Measurements from ENCODE around the gene MYO9B. TPM values are rescaled to one million over a fixed set of nuclear protein-coding genes. Genes with fewer than 3 reads are reported as not detected.

MYO9B gene
- polyA plus RNA-seq, 1 donor (not counting 4 experiments of a cell fraction or from before 2014, with no cell fraction given): 14.3 TPM

GRCh38 chr19:17164639-17165038 is 89.1 kb downstream of the MYO9B start:
- no peaks in the 10 kb centered on the region for H3K79me2 ChIP-seq (ENCODE audit: control insufficient read depth, insufficient read depth, low read length)
- dilution Hi-C loops (cut with MboI; ENCODE audit: extremely low pct_ligation_motif_present, low sequenced_read_pairs): no loop called here
- H3K4me1 ChIP-seq (ENCODE audit: control insufficient read depth, extremely low read depth, insufficient read depth, low read length): no peaks in the 10 kb centered on the region
- FAIRE-seq: no peak
- no peak overlapping the region for H2AFZ ChIP-seq (ENCODE audit: control insufficient read depth, low read length)
- no peak overlapping the region for H3K4me3 ChIP-seq (ENCODE audit: control insufficient read depth in 2 of 3, extremely low read depth in 1 of 3, insufficient read depth in 2 of 3, low read depth in 1 of 3, low read length in 3 of 3)
- peaks cover 27 to 43% of the 10 kb centered on the region in 2 experiments for H3K36me3 ChIP-seq (ENCODE audit: control insufficient read depth in 2 of 2, extremely low read depth in 1 of 2, insufficient read depth in 2 of 2, low read length in 2 of 2)
- no peaks in the 10 kb centered on the region for H3K9me1 ChIP-seq (ENCODE audit: control insufficient read depth, extremely low read depth, insufficient read depth, low read length)
- no peak overlapping the region for H3K4me2 ChIP-seq (ENCODE audit: control insufficient read depth, extremely low read depth, insufficient read depth, low read depth, low read length)
- TF ChIP-seq CTCF (optimal IDR thresholded peaks at IDR 0.05 in 1 of 3, IDR thresholded peaks at IDR 0.05 in 1 of 3, conservative IDR thresholded peaks at IDR 0.05 in 1 of 3; ENCODE audit: extremely low read depth in 1 of 3, insufficient read depth in 2 of 3, low read length in 3 of 3) (no peak), EZH2 (IDR thresholded peaks at IDR 0.05; ENCODE audit: low read length) (no peak)
- DNase-seq (ENCODE audit: low read depth, low spot score): no peak
- no peaks in the 10 kb centered on the region for H3K27me3 ChIP-seq (ENCODE audit: control insufficient read depth, extremely low read depth, insufficient read depth, low read length)
- no peak overlapping the region for H3K9ac ChIP-seq (ENCODE audit: control insufficient read depth, extremely low read depth, insufficient read depth, low read length)
- H3K9me3 ChIP-seq (ENCODE audit: control insufficient read depth, low read depth, low read length): no peaks in the 10 kb centered on the region
- H3K27ac ChIP-seq (ENCODE audit: control insufficient read depth, insufficient read depth, low read length): no peak overlapping the region
- H4K20me1 ChIP-seq (ENCODE audit: control insufficient read depth, extremely low read depth, insufficient read depth, low read length): no peaks in the 10 kb centered on the region

- dilution Hi-C loops (cut with MboI; ENCODE audit: extremely low pct_ligation_motif_present, low sequenced_read_pairs): no loop called here
Measured at GRCh38 chr19:17165715-17166114, 90.1 kb downstream of the MYO9B start.

More at GRCh38 chr19:17165715-17166114, 90.1 kb downstream of the MYO9B start:
- H3K4me1 ChIP-seq (ENCODE audit: control insufficient read depth, extremely low read depth, insufficient read depth, low read length): no peaks in the 10 kb centered on the region
- H3K4me3 ChIP-seq (ENCODE audit: control insufficient read depth in 2 of 3, extremely low read depth in 1 of 3, insufficient read depth in 2 of 3, low read depth in 1 of 3, low read length in 3 of 3): no peak overlapping the region
- H3K9ac ChIP-seq (ENCODE audit: control insufficient read depth, extremely low read depth, insufficient read depth, low read length): no peak overlapping the region
- no peaks in the 10 kb centered on the region for H3K9me3 ChIP-seq (ENCODE audit: control insufficient read depth, low read depth, low read length)
- H3K27ac ChIP-seq (ENCODE audit: control insufficient read depth, insufficient read depth, low read length): no peak overlapping the region
- H3K9me1 ChIP-seq (ENCODE audit: control insufficient read depth, extremely low read depth, insufficient read depth, low read length): no peaks in the 10 kb centered on the region
- H3K4me2 ChIP-seq (ENCODE audit: control insufficient read depth, extremely low read depth, insufficient read depth, low read depth, low read length): no peak overlapping the region
- H2AFZ ChIP-seq (ENCODE audit: control insufficient read depth, low read length): no peak overlapping the region
- no peaks in the 10 kb centered on the region for H3K27me3 ChIP-seq (ENCODE audit: control insufficient read depth, extremely low read depth, insufficient read depth, low read length)
- FAIRE-seq: no peak
- no peak for TF ChIP-seq CTCF (optimal IDR thresholded peaks at IDR 0.05 in 1 of 3, IDR thresholded peaks at IDR 0.05 in 1 of 3, conservative IDR thresholded peaks at IDR 0.05 in 1 of 3; ENCODE audit: extremely low read depth in 1 of 3, insufficient read depth in 2 of 3, low read length in 3 of 3)
- no peak for TF ChIP-seq EZH2 (IDR thresholded peaks at IDR 0.05; ENCODE audit: low read length)
- H3K36me3 ChIP-seq (ENCODE audit: control insufficient read depth in 2 of 2, extremely low read depth in 1 of 2, insufficient read depth in 2 of 2, low read length in 2 of 2): peaks cover 27 to 40% of the 10 kb centered on the region in 2 experiments
- DNase-seq (ENCODE audit: low read depth, low spot score): no peak
- H4K20me1 ChIP-seq (ENCODE audit: control insufficient read depth, extremely low read depth, insufficient read depth, low read length): no peaks in the 10 kb centered on the region
- no peaks in the 10 kb centered on the region for H3K79me2 ChIP-seq (ENCODE audit: control insufficient read depth, insufficient read depth, low read length)
